Erythroblast (primary cell): ENCODE data around the gene TRIM67.

Source experiments
- GATA1 ChIP-seq: IDR thresholded peaks from 2 replicates; pipeline ENCODE4 v1.6.1; 2011; ENCODE audit warnings: low read depth, mild to moderate bottlenecking, control low read depth, low read length, moderate library complexity
- POLR2A ChIP-seq: IDR thresholded peaks from 2 replicates; pipeline ENCODE4 v1.6.1; 2011; ENCODE audit warnings: mild to moderate bottlenecking, low read length

DNA sequence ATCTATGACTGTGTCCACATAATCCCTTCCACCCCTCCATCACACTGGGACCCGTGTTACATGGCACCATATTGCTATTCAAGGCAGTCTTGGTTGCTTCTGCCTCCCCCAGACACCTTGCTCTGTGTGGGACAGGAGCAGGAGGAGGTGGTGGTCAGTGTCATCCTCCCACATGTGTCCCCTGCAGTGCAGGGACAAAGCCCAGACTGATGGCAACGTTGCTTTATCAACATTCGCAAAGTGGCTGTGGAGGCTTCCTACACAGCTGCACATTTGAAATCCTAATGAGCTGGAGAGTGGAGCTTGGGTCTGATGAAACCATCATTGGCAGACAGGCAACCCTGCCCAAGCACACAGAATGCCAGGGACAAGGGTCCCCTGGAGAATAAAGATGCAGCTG, 26.2 kb downstream of the TRIM67 start:
- no peak for TF ChIP-seq POLR2A
- TF ChIP-seq GATA1, result no peak
